Choroid plexus epithelial cell (primary cell): ENCODE data around the gene C3orf85.
A peak's percentile ranks its signal among the peaks of the same experiment; 100 is the strongest.

Experiments used
- DNase-seq: peaks from one replicate; pipeline ENCODE4 v3.0.0-alpha.2; 2010; ENCODE audit warnings: low read depth
- H3K4me3 ChIP-seq: 2 replicates; pipeline ENCODE4 v1.5.1; 2011; ENCODE audit warnings: low read depth, mild to moderate bottlenecking, control low read depth, low read length, moderate library complexity
- CTCF ChIP-seq: conservative IDR thresholded peaks from 2 replicates; pipeline ENCODE4 v1.5.1; 2011; ENCODE audit warnings: low read depth, mild to moderate bottlenecking, control low read depth, inconsistent platforms, low read length, moderate library complexity

C3orf85 gene

GRCh38 chr3:109112946-109113760, 23.4 kb upstream of the C3orf85 start:
- no peak for TF ChIP-seq CTCF
- H3K4me3 ChIP-seq: no peak overlapping the region
- DNase-seq: no peak

DNA sequence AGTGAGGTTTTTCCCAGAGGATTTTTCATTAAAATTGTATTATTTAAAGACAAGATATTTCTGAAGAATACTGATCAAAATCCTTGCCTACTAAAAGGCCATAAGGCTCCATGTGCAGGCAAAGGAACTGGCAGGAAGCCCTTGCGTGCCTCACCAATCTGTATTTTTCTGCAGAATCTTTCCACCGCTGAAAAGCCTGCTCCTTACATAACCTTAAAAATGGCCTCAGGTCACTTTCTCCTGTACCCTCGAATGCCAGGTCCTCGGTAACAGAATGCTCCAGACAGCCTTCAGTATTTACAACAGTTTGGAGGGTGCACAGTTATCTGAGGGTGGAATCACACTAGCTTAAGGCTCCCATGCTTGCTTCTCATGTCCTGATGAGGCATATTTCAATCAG, 21.8 kb upstream of the C3orf85 start:
- no peak for DNase-seq
- TF ChIP-seq CTCF: no peak

GRCh38 chr3:109115451-109115850, 21.1 kb upstream of the C3orf85 start:
- no peak for TF ChIP-seq CTCF
- H3K4me3 ChIP-seq: no peak overlapping the region
- peak; percentile 10 for DNase-seq

More for the DNA sequence above, 21.8 kb upstream of the C3orf85 start:
- no peak overlapping the region for H3K4me3 ChIP-seq

GRCh38 chr3:109116031-109116430, 20.5 kb upstream of the C3orf85 start:
- no peak for DNase-seq
- TF ChIP-seq CTCF: no peak
- H3K4me3 ChIP-seq: no peak overlapping the region

- H3K4me3 ChIP-seq: no peak within 1 kb of the TSS
- DNase-seq: no peak
- no peak for TF ChIP-seq CTCF
These were observed 18.6 kb upstream of the C3orf85 start, which contains the start of gene MORC1 for GRCh38 chr3:109117939-109118338. Gene MORC1, minus strand, starts transcription at chr3:109118134. Its CDS starts 75 bp downstream, at chr3:109118059.

DNA sequence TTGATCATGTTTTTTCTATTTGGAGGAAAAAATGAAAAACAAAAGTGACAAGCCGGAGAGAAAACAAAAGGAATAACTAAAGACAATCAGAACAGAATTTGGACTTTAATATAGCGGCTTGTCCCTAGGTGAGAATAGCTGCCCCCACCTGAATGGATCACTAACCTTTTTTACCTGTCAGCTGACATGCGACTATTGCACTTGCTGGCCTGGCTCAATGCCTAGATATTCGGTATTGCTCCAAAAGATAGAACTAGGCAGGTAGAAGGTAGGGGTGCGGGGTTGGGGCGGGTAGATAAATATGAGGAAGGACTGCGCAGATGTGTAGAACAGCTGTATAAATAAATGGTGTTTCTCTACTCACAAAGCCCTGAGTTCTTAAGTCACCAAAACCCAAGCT, 17.9 kb upstream of the C3orf85 start:
- DNase-seq: no peak
- H3K4me3 ChIP-seq: no peak overlapping the region
- no peak for TF ChIP-seq CTCF

DNA sequence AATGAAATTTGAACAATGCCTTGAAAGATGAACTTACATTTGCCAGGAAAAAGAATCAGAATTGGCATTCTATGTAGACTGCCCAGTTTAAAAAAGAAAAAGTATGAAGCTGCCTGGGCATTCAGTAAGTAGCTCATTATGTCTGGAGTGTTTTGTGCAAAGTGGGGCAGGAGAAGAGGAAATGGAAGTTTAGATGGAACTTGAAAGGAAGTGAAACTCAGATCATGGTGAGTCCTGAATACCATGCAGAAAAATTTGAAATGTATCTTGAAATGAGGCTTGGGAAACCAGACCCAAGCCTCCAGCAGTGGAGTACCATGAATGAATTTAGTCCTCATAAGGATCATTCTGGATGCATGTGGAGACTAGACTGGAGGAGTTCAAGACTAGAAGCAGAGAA, 13.8 kb upstream of the C3orf85 start:
- TF ChIP-seq CTCF: no peak
- no peak overlapping the region for H3K4me3 ChIP-seq
- DNase-seq: no peak
